Prostate gland (tissue), 2 donors: ENCODE results near the gene B4GALT4.

ENCODE experiments used
- CTCF ChIP-seq, 4 experiments: fragments of 200-600 bp in 2 of 4; fragments of 450-650 bp in 2 of 4; sonication (generic) in 2 of 4; IDR thresholded peaks; 1 replicate in 3 of 4; 2 replicates in 1 of 4; pipeline ENCODE4 v1.5.1; 2016 to 2019; ENCODE audit warnings: antibody characterized with exemption in 4 of 4, mild to moderate bottlenecking in 2 of 4, moderate library complexity in 2 of 4
- POLR2A ChIP-seq: fragments of 450-650 bp; IDR thresholded peaks from one replicate; pipeline ENCODE4 v1.6.1; 2016; ENCODE audit warnings: antibody characterized with exemption, mild to moderate bottlenecking

GRCh38 chr3:119257654-119258410 is 17.2 kb upstream of the B4GALT4 start:
- TF ChIP-seq POLR2A (no peak), CTCF (IDR thresholded peaks at IDR 0.05) (no peak)
